SHP77 treated with DMSO at 0.1 percent for 48 hours (cell line): ENCODE measurements around the gene SEPTIN5.
"Not testable (repeated sequence)": the region's sequence is repeated elsewhere in the genome, so short reads cannot be mapped to it uniquely, and the experiment has no call there.

ENCODE experiments used
- DNase-seq: peaks from one replicate; lab custom pipeline; 2025; lab: John Stamatoyannopoulos, UW

SEPTIN5 gene

GRCh38 chr22:19720150-19720827, 6.0 kb downstream of the SEPTIN5 start:
- no peak for DNase-seq

- DNase-seq = no peak
Observed at GRCh38 chr22:19720999-19721329, 6.7 kb downstream of the SEPTIN5 start.

- DNase-seq = no peak
Observed at GRCh38 chr22:19721330-19722177, 7.3 kb downstream of the SEPTIN5 start.

GRCh38 chr22:19722178-19722981, 8.1 kb downstream of the SEPTIN5 start:
- no peak for DNase-seq

GRCh38 chr22:19722982-19723231, 8.6 kb downstream of the SEPTIN5 start:
- no peak for DNase-seq

- DNase-seq = no peak
Observed at GRCh38 chr22:19723232-19723982, 9.1 kb downstream of the SEPTIN5 start, which contains the start of gene GP1BB. TSS of gene GP1BB (plus strand) at chr22:19723539. CDS start at chr22:19723570, 31 bp downstream.

- DNase-seq = no peak
Observed at GRCh38 chr22:19723983-19724827, 9.9 kb downstream of the SEPTIN5 start.

GRCh38 chr22:19724927-19725661, 10.8 kb downstream of the SEPTIN5 start:
- DNase-seq = no peak

GRCh38 chr22:19726064-19726788, 11.9 kb downstream of the SEPTIN5 start:
- DNase-seq = not testable (repeated sequence)

GRCh38 chr22:19727310-19728150, 13.2 kb downstream of the SEPTIN5 start:
- no peak for DNase-seq

GRCh38 chr22:19728271-19728670, 14.0 kb downstream of the SEPTIN5 start:
- no peak for DNase-seq

GRCh38 chr22:19728836-19729235, 14.5 kb downstream of the SEPTIN5 start:
- DNase-seq = no peak

GRCh38 chr22:19729507-19729906, 15.2 kb downstream of the SEPTIN5 start:
- no peak for DNase-seq

GRCh38 chr22:19730198-19730597, 15.9 kb downstream of the SEPTIN5 start:
- no peak for DNase-seq

GRCh38 chr22:19730655-19731360, 16.5 kb downstream of the SEPTIN5 start:
- DNase-seq = peak; percentile 34

GRCh38 chr22:19731361-19732135, 17.2 kb downstream of the SEPTIN5 start:
- no peak for DNase-seq

GRCh38 chr22:19732403-19733113, 18.3 kb downstream of the SEPTIN5 start:
- no peak for DNase-seq
